HEK293T (cell line): ENCODE data around the gene KCNK5.

Experiments used
- CTCF ChIA-PET: fragments of 350-600 bp; formaldehyde crosslinking; extraction: SDS; loops from one replicate; lab custom pipeline; 2021; ENCODE audit warnings: antibody characterized with exemption, inconsistent platforms; lab: Yijun Ruan, JAX
- POLR2A ChIA-PET: fragments of 350-600 bp; formaldehyde crosslinking; extraction: SDS; loops from one replicate; lab custom pipeline; 2020; ENCODE audit warnings: antibody characterized with exemption, inconsistent platforms; lab: Yijun Ruan, JAX
- DNase-seq: peaks from one replicate; pipeline ENCODE4 v3.0.0; 2012; ENCODE audit warnings: mixed read lengths; ENCODE audit errors: extremely low spot score
- ARNT ChIP-seq: fragments of 450-650 bp; IDR thresholded peaks from 2 replicates; pipeline ENCODE4 v1.6.1; 2017; ENCODE audit warnings: mild to moderate bottlenecking
- BHLHE40 ChIP-seq: fragments of 450-650 bp; IDR thresholded peaks from 2 replicates; pipeline ENCODE4 v1.6.1; 2016; ENCODE audit warnings: mild to moderate bottlenecking, moderate library complexity, borderline replicate concordance
- FOXK2 ChIP-seq: fragments of 450-650 bp; IDR thresholded peaks from 2 replicates; pipeline ENCODE4 v1.6.1; 2016; ENCODE audit warnings: mild to moderate bottlenecking
- FOXM1 ChIP-seq: fragments of 450-650 bp; IDR thresholded peaks from 2 replicates; pipeline ENCODE4 v1.6.1; 2017; ENCODE audit warnings: mild to moderate bottlenecking, borderline replicate concordance
- TARDBP ChIP-seq: fragments of 450-650 bp; IDR thresholded peaks from 2 replicates; pipeline ENCODE4 v1.6.1; 2016

The KCNK5 gene

GRCh38 chr6:39140556-39141167 lies 88.6 kb downstream of the KCNK5 start:
- POLR2A ChIA-PET: interaction anchor here (0.6 kb wide), 1 partner anchor 216 kb away, joined by 3 read pairs; no protein-coding TSS in a partner anchor
- DNase-seq: no peak
- TF ChIP-seq FOXK2 (no peak), FOXM1 (no peak), TARDBP (no peak), ARNT (no peak), BHLHE40 (no peak)
- CTCF ChIA-PET: interaction anchor here (0.6 kb wide), 1 partner anchor 213 kb away, joined by 3 read pairs; no protein-coding TSS in a partner anchor
